Keratinocyte (primary cell): ENCODE measurements around the gene RNLS. TPM values are rescaled to one million over a fixed set of nuclear protein-coding genes. Genes with fewer than 3 reads are reported as not detected.

Experiments
- DNase-seq: peaks from one replicate; pipeline ENCODE4 v3.0.0-alpha.2; 2011; ENCODE audit warnings: low read depth, missing footprints, low spot score
- FAIRE-seq: peaks from 2 replicates; lab custom pipeline; 2011; peaks lifted over from hg19 to GRCh38; lab: Jason Lieb, UNC
- H2AFZ ChIP-seq: 2 replicates; pipeline ENCODE4 v1.6.0; 2012; ENCODE audit warnings: low read length, control low read depth, inconsistent platforms; ENCODE audit not compliant: control insufficient read depth
- H3K27ac ChIP-seq: 2 replicates; pipeline ENCODE4 v1.5.1; 2011; ENCODE audit warnings: low read length; ENCODE audit not compliant: control insufficient read depth, insufficient read depth
- H3K27me3 ChIP-seq: 3 replicates; pipeline ENCODE4 v1.6.0; 2011; ENCODE audit warnings: low read length; ENCODE audit not compliant: control insufficient read depth, insufficient read depth; ENCODE audit errors: extremely low read depth
- H3K36me3 ChIP-seq, 2 experiments: 2 replicates in 1 of 2; 3 replicates in 1 of 2; pipeline ENCODE4 v1.5.1; 2011; ENCODE audit warnings: low read length in 2 of 2, mild to moderate bottlenecking in 1 of 2; ENCODE audit not compliant: control insufficient read depth in 2 of 2, insufficient read depth in 2 of 2; ENCODE audit errors: extremely low read depth in 1 of 2
- H3K4me1 ChIP-seq: 3 replicates; pipeline ENCODE4 v1.5.1; 2011; ENCODE audit warnings: low read length; ENCODE audit not compliant: control insufficient read depth, insufficient read depth; ENCODE audit errors: extremely low read depth
- H3K4me2 ChIP-seq: 3 replicates; pipeline ENCODE4 v1.6.0; 2011; ENCODE audit warnings: low read depth, low read length; ENCODE audit not compliant: control insufficient read depth, insufficient read depth; ENCODE audit errors: extremely low read depth
- H3K4me3 ChIP-seq, 3 experiments: fragments of 200-600 bp in 1 of 3; sonication (generic) in 1 of 3; 2 replicates in 2 of 3; 3 replicates in 1 of 3; pipeline ENCODE4 v1.5.1; 2011 to 2016; ENCODE audit warnings: low read length in 3 of 3, mild to moderate bottlenecking in 3 of 3, control low read depth in 2 of 3, inconsistent platforms in 1 of 3, low read depth in 1 of 3, mixed read lengths in 1 of 3, mixed run types in 1 of 3, moderate library complexity in 1 of 3; ENCODE audit not compliant: control insufficient read depth in 2 of 3, insufficient read depth in 2 of 3; ENCODE audit errors: extremely low read depth in 1 of 3
- H3K79me2 ChIP-seq: 2 replicates; pipeline ENCODE4 v1.6.0; 2012; ENCODE audit warnings: low read length; ENCODE audit not compliant: control insufficient read depth, insufficient read depth
- H3K9ac ChIP-seq: 3 replicates; pipeline ENCODE4 v1.6.0; 2011; ENCODE audit warnings: low read length; ENCODE audit not compliant: control insufficient read depth, insufficient read depth; ENCODE audit errors: extremely low read depth
- H3K9me1 ChIP-seq: 3 replicates; pipeline ENCODE4 v1.6.0; 2011; ENCODE audit warnings: low read length; ENCODE audit not compliant: control insufficient read depth, insufficient read depth; ENCODE audit errors: extremely low read depth
- H3K9me3 ChIP-seq: 2 replicates; pipeline ENCODE4 v1.5.1; 2012; ENCODE audit warnings: low read depth, low read length; ENCODE audit not compliant: control insufficient read depth
- H4K20me1 ChIP-seq: 3 replicates; pipeline ENCODE4 v1.6.0; 2011; ENCODE audit warnings: low read length; ENCODE audit not compliant: control insufficient read depth, insufficient read depth; ENCODE audit errors: extremely low read depth
- EZH2 ChIP-seq: IDR thresholded peaks from one replicate; pipeline ENCODE4 v1.6.1; 2012; ENCODE audit warnings: inconsistent platforms, mild to moderate bottlenecking, low read length, moderate library complexity
- dilution Hi-C: fragments of 300-500 bp; cut with MboI; formaldehyde crosslinking; loops from one replicate; pipeline ENCODE4 v1.7.0; 2020; ENCODE audit warnings: low sequenced_read_pairs; ENCODE audit not compliant: extremely low pct_ligation_motif_present
- polyA plus RNA-seq, 5 experiments: library from polyadenylated mRNA; depleted of rRNA in 3 of 5; stranded (reverse) in 3 of 5; stranded (forward) in 1 of 5; unstranded in 1 of 5; fragments of >200 nt; gene quantifications; 1 replicate in 1 of 5; 2 replicates in 3 of 5; 3 replicates in 1 of 5; pipeline versions ENCODE4 v1.2.1 to v1.2.3, GENCODE V29; 2011 to 2012; ENCODE audit warnings: missing spikeins in 2 of 5, low read depth in 1 of 5, low replicate concordance in 1 of 5
- TF ChIP-seq, protein P1 (sequence below), 3 experiments: IDR thresholded peaks in 1 of 3; conservative IDR thresholded peaks in 1 of 3; optimal IDR thresholded peaks in 1 of 3; 2 replicates in 2 of 3; 3 replicates in 1 of 3; pipeline versions ENCODE3 to v1.5.1; 2011; ENCODE audit warnings: low read length in 3 of 3, mild to moderate bottlenecking in 3 of 3, moderate library complexity in 2 of 3, control low read depth in 1 of 3, inconsistent platforms in 1 of 3; ENCODE audit not compliant: insufficient read depth in 2 of 3; ENCODE audit errors: extremely low read depth in 1 of 3

Gene RNLS
- polyA plus RNA-seq, 1 donor (not counting 4 experiments of a cell fraction or from before 2014, with no cell fraction given), result 6.8 TPM

DNA sequence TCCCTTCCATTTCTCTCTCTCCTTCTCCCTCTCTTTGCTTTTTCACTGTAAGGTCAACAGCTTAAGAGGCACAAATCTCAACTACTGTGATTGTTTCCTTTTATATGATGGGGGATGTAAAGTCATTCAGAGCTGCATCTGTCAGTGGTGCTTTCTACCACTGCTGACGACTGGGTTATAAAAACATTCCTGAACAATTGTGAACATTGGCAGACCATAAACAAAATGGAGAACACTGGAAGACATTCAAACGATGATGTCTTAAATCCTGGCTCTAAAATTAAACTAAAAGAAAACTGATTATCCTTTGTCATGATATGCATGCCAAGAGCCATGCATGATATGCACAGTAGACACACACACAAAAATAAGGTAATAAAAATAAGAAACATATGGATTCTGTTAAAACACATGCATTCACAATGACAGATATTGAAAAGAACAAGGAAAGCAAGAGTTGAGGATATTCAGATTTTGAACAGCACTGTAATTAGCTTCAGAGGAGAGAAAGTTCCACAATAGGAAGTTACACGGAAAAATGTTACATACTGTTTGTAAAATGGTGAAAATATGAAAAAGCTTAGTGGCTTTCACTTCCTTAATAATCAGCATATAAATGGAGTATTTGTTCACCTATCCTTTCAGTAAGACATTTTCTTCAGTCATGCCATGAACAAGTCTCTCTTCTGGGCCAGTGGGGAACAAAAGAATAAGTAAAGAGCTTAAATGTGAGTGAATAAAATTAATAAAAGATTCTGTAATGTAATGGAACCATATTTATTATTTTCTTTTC is 89.2 kb downstream of the RNLS start:
- H3K4me3 ChIP-seq, result no peak overlapping the region
- no peaks in the 10 kb centered on the region for H3K9me3 ChIP-seq
- H3K9me1 ChIP-seq, result no peaks in the 10 kb centered on the region
- no peak for FAIRE-seq
- no peak for DNase-seq
- no peaks in the 10 kb centered on the region for H3K27me3 ChIP-seq
- no peaks in the 10 kb centered on the region for H4K20me1 ChIP-seq
- dilution Hi-C loops, result no loop called here
- no peak overlapping the region for H3K9ac ChIP-seq
- no peaks in the 10 kb centered on the region for H3K79me2 ChIP-seq
- no peak overlapping the region for H2AFZ ChIP-seq
- H3K27ac ChIP-seq, result no peak overlapping the region
- H3K36me3 ChIP-seq, result no peaks in the 10 kb centered on the region
- TF ChIP-seq EZH2, result no peak
- TF ChIP-seq, protein P1, sequence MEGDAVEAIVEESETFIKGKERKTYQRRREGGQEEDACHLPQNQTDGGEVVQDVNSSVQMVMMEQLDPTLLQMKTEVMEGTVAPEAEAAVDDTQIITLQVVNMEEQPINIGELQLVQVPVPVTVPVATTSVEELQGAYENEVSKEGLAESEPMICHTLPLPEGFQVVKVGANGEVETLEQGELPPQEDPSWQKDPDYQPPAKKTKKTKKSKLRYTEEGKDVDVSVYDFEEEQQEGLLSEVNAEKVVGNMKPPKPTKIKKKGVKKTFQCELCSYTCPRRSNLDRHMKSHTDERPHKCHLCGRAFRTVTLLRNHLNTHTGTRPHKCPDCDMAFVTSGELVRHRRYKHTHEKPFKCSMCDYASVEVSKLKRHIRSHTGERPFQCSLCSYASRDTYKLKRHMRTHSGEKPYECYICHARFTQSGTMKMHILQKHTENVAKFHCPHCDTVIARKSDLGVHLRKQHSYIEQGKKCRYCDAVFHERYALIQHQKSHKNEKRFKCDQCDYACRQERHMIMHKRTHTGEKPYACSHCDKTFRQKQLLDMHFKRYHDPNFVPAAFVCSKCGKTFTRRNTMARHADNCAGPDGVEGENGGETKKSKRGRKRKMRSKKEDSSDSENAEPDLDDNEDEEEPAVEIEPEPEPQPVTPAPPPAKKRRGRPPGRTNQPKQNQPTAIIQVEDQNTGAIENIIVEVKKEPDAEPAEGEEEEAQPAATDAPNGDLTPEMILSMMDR (optimal IDR thresholded peaks at IDR 0.05 in 1 of 3, IDR thresholded peaks at IDR 0.05 in 1 of 3, conservative IDR thresholded peaks at IDR 0.05 in 1 of 3; ENCODE audit: extremely low read depth in 1 of 3, insufficient read depth in 2 of 3, low read length in 3 of 3), result no peak
- H3K4me1 ChIP-seq, result no peaks in the 10 kb centered on the region
- no peak overlapping the region for H3K4me2 ChIP-seq

DNA sequence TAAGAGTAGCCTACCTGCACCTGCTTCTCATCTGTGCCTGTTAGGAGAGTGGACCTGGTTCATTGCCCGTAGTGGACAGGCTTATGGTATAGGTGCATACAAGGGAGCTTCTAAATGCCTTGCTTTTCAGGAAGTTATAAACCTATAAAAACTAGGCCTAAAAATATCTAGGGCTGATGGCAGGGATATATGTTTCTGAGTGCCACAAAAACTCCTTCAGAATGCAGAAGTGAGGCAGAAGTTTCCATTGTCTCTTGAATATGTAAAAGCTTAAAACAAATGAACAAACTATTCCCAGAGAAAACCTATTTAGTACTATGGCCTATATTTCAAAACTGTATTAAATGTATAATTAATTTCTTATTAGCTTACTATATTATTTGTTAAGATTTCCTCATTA is 91.8 kb downstream of the RNLS start:
- DNase-seq (no peak), FAIRE-seq (no peak)
- no peak overlapping the region for H2AFZ ChIP-seq
- no peaks in the 10 kb centered on the region for H3K9me1 ChIP-seq
- dilution Hi-C loops, result no loop called here
- no peak overlapping the region for H3K4me2 ChIP-seq
- TF ChIP-seq, protein P1 (optimal IDR thresholded peaks at IDR 0.05 in 1 of 3, IDR thresholded peaks at IDR 0.05 in 1 of 3, conservative IDR thresholded peaks at IDR 0.05 in 1 of 3; ENCODE audit: extremely low read depth in 1 of 3, insufficient read depth in 2 of 3, low read length in 3 of 3), result no peak
- TF ChIP-seq EZH2, result no peak
- H3K79me2 ChIP-seq, result no peaks in the 10 kb centered on the region
- no peak overlapping the region for H3K4me3 ChIP-seq
- no peak overlapping the region for H3K27ac ChIP-seq
- H3K9me3 ChIP-seq, result no peaks in the 10 kb centered on the region
- H3K27me3 ChIP-seq, result no peaks in the 10 kb centered on the region
- no peaks in the 10 kb centered on the region for H3K36me3 ChIP-seq
- no peaks in the 10 kb centered on the region for H3K4me1 ChIP-seq
- H4K20me1 ChIP-seq, result no peaks in the 10 kb centered on the region
- H3K9ac ChIP-seq, result no peak overlapping the region
